ENCODE data around the gene STRA8.

STRA8 gene

DNA sequence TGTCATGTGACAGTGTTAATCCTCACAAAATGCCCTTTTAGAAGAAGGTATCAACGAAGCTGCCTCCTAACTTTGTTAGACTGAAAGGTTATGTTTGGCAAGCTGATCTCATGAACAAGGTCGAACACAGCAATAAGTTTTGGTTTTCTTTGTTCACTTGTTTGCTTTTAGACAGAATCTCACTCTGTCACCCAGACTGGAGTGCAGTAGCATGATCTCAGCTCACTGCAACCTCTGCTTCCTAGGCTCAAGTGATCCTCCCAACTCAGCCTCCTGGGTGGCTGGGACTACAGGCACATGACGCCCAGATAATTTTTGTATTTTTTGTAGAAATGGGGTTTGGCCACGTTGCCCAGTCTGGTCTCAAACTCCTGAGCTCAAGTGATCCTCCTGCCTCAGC lies 1.1 kb downstream of the STRA8 start:
- no peaks in the 10 kb centered on the region for H3K27me3 ChIP-seq (ENCODE audit: insufficient read depth, low read length, poor library complexity)
- H4K8ac ChIP-seq (ENCODE audit: low read depth, low read length) = no peak overlapping the region
- no peak overlapping the region for H2BK15ac ChIP-seq (replicated peaks; ENCODE audit: low read depth)
- no peaks in the 10 kb centered on the region for H3K4me1 ChIP-seq (ENCODE audit: control insufficient read depth, low read depth, low read length)
- H3K27ac ChIP-seq (ENCODE audit: low read depth, low read length) = no peak overlapping the region
- H2AK5ac ChIP-seq (ENCODE audit: low read length) = no peak overlapping the region
- no peak overlapping the region for H3K4me3 ChIP-seq (ENCODE audit: low read length)
- no peak overlapping the region for H4K5ac ChIP-seq (ENCODE audit: low read length)
- H3K9ac ChIP-seq (ENCODE audit: low read length) = no peak overlapping the region
- no CpG with 5 or more reads among the region's 4 CpGs for WGBS (ENCODE audit: extremely low coverage, insufficient coverage, low lambda C conversion rate)
- DNase-seq = no peak
- H3K4ac ChIP-seq (ENCODE audit: low read depth, low read length) = no peak overlapping the region
- H2BK120ac ChIP-seq (ENCODE audit: low read depth, low read length) = no peak overlapping the region
- H3K4me2 ChIP-seq (ENCODE audit: low read length) = no peak overlapping the region
- no peak overlapping the region for H3K56ac ChIP-seq (ENCODE audit: low read length)
- H3K23ac ChIP-seq (ENCODE audit: low read length) = no peak overlapping the region
- no peak overlapping the region for H3K18ac ChIP-seq (ENCODE audit: low read length)
- H3K79me1 ChIP-seq (ENCODE audit: low read length) = no peaks in the 10 kb centered on the region
- H3K36me3 ChIP-seq (ENCODE audit: control insufficient read depth, insufficient read depth, low read length) = no peaks in the 10 kb centered on the region
- no peak overlapping the region for H2BK5ac ChIP-seq (ENCODE audit: low read length)
- no peaks in the 10 kb centered on the region for H3K79me2 ChIP-seq (ENCODE audit: control insufficient read depth, insufficient read depth, low read length)

DNA sequence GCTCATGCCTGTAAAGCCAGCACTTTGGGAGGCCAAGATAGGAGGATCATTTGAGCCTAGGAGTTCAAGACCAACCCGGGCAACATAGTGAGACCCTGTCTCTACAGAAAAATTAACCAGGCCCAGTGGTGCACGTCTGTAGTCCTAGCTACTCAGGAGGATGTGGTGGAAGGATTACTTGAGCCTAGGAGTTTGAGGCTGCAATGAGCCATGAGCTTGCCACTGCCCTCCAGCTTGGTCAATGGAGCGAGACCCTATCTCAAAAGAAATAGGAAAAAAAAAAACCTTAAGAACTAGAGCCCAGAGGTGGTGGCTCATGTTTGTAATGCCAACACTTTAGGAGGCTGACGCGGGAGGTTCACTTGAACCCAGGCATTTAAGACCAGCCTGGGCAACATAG lies 2.2 kb downstream of the STRA8 start:
- no peak overlapping the region for H4K5ac ChIP-seq (ENCODE audit: low read length)
- no peak overlapping the region for H3K23ac ChIP-seq (ENCODE audit: low read length)
- no peaks in the 10 kb centered on the region for H3K4me1 ChIP-seq (ENCODE audit: control insufficient read depth, low read depth, low read length)
- no peak overlapping the region for H3K18ac ChIP-seq (ENCODE audit: low read length)
- no peak overlapping the region for H4K8ac ChIP-seq (ENCODE audit: low read depth, low read length)
- no peak overlapping the region for H3K4ac ChIP-seq (ENCODE audit: low read depth, low read length)
- no peaks in the 10 kb centered on the region for H3K36me3 ChIP-seq (ENCODE audit: control insufficient read depth, insufficient read depth, low read length)
- no peak for DNase-seq
- no peak overlapping the region for H3K4me2 ChIP-seq (ENCODE audit: low read length)
- H3K9ac ChIP-seq (ENCODE audit: low read length) = no peak overlapping the region
- H2BK5ac ChIP-seq (ENCODE audit: low read length) = no peak overlapping the region
- no peak overlapping the region for H2AK5ac ChIP-seq (ENCODE audit: low read length)
- H3K79me2 ChIP-seq (ENCODE audit: control insufficient read depth, insufficient read depth, low read length) = no peaks in the 10 kb centered on the region
- H3K56ac ChIP-seq (ENCODE audit: low read length) = no peak overlapping the region
- H3K79me1 ChIP-seq (ENCODE audit: low read length) = no peaks in the 10 kb centered on the region
- WGBS (ENCODE audit: extremely low coverage, insufficient coverage, low lambda C conversion rate) = no CpG with 5 or more reads among the region's 5 CpGs
- no peak overlapping the region for H3K27ac ChIP-seq (ENCODE audit: low read depth, low read length)
- H3K27me3 ChIP-seq (ENCODE audit: insufficient read depth, low read length, poor library complexity) = no peaks in the 10 kb centered on the region
- no peak overlapping the region for H2BK120ac ChIP-seq (ENCODE audit: low read depth, low read length)
- no peak overlapping the region for H3K4me3 ChIP-seq (ENCODE audit: low read length)
- H2BK15ac ChIP-seq (replicated peaks; ENCODE audit: low read depth) = no peak overlapping the region

GRCh38 chr7:135236727-135237126 lies 3.1 kb downstream of the STRA8 start:
- H3K4ac ChIP-seq (ENCODE audit: low read depth, low read length) = no peak overlapping the region
- no peak overlapping the region for H3K18ac ChIP-seq (ENCODE audit: low read length)
- no peaks in the 10 kb centered on the region for H3K27me3 ChIP-seq (ENCODE audit: insufficient read depth, low read length, poor library complexity)
- no peak overlapping the region for H4K5ac ChIP-seq (ENCODE audit: low read length)
- no peak overlapping the region for H2BK120ac ChIP-seq (ENCODE audit: low read depth, low read length)
- no peak overlapping the region for H3K23ac ChIP-seq (ENCODE audit: low read length)
- H4K8ac ChIP-seq (ENCODE audit: low read depth, low read length) = no peak overlapping the region
- no peaks in the 10 kb centered on the region for H3K4me1 ChIP-seq (ENCODE audit: control insufficient read depth, low read depth, low read length)
- H3K9ac ChIP-seq (ENCODE audit: low read length) = no peak overlapping the region
- no peak overlapping the region for H3K27ac ChIP-seq (ENCODE audit: low read depth, low read length)
- no peak for DNase-seq
- no peak overlapping the region for H2BK15ac ChIP-seq (replicated peaks; ENCODE audit: low read depth)
- no peaks in the 10 kb centered on the region for H3K79me2 ChIP-seq (ENCODE audit: control insufficient read depth, insufficient read depth, low read length)
- H3K36me3 ChIP-seq (ENCODE audit: control insufficient read depth, insufficient read depth, low read length) = no peaks in the 10 kb centered on the region
- no peak overlapping the region for H2BK5ac ChIP-seq (ENCODE audit: low read length)
- no peak overlapping the region for H3K4me3 ChIP-seq (ENCODE audit: low read length)
- no peak overlapping the region for H2AK5ac ChIP-seq (ENCODE audit: low read length)
- H3K56ac ChIP-seq (ENCODE audit: low read length) = no peak overlapping the region
- no peak overlapping the region for H3K4me2 ChIP-seq (ENCODE audit: low read length)
- H3K79me1 ChIP-seq (ENCODE audit: low read length) = no peaks in the 10 kb centered on the region
- WGBS (ENCODE audit: extremely low coverage, insufficient coverage, low lambda C conversion rate) = no CpG with 5 or more reads among the region's 2 CpGs

DNA sequence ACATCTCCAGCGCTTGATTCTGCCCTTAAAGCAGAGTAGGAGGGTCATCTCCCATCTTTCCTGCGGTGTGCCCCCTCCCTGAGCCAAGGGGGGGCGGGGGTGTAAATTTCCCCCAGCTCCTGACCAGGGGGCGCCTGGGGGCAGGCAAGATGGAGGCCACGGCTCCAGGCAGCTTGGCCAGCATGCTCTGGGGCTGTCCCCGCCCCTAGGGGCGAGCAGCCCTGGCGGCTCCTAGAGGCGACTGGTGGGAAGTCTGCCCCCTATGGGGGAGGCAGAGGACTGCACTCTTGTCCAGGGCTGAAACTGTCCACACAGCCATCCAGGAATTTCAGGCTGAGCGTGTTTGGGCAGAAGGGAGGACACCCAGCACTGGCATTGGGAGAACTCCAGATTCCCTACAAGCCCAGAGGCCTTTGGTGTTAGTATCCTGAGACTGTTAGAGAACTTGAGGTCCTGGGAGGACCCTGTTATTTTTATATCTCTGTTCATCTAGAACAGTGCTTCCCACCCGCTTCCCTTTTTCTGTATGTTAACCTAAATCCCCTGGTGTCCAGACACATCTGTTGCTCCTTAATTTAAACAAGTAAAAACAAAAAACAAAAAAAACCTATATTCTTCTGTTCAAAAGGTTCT lies 4.6 kb downstream of the STRA8 start:
- Histone ChIP-seq H3K79me2 (ENCODE audit: control insufficient read depth, insufficient read depth, low read length) (no peaks in the 10 kb centered on the region), H2BK5ac (ENCODE audit: low read length) (no peak overlapping the region), H4K8ac (ENCODE audit: low read depth, low read length) (no peak overlapping the region), H3K23ac (ENCODE audit: low read length) (no peak overlapping the region), H3K36me3 (ENCODE audit: control insufficient read depth, insufficient read depth, low read length) (no peaks in the 10 kb centered on the region), H3K27ac (ENCODE audit: low read depth, low read length) (no peak overlapping the region), H2AK5ac (ENCODE audit: low read length) (no peak overlapping the region), H3K79me1 (ENCODE audit: low read length) (no peaks in the 10 kb centered on the region), H2BK15ac (replicated peaks; ENCODE audit: low read depth) (no peak overlapping the region), H3K4me3 (ENCODE audit: low read length) (no peak overlapping the region), H4K5ac (ENCODE audit: low read length) (no peak overlapping the region), H3K4me2 (ENCODE audit: low read length) (no peak overlapping the region), H3K4ac (ENCODE audit: low read depth, low read length) (no peak overlapping the region), H3K9ac (ENCODE audit: low read length) (no peak overlapping the region), H3K4me1 (ENCODE audit: control insufficient read depth, low read depth, low read length) (no peaks in the 10 kb centered on the region), H3K18ac (ENCODE audit: low read length) (no peak overlapping the region), H3K56ac (ENCODE audit: low read length) (no peak overlapping the region), H3K27me3 (ENCODE audit: insufficient read depth, low read length, poor library complexity) (no peaks in the 10 kb centered on the region), H2BK120ac (ENCODE audit: low read depth, low read length) (no peak overlapping the region)
- WGBS (ENCODE audit: extremely low coverage, insufficient coverage, low lambda C conversion rate) = no CpG with 5 or more reads among the region's 11 CpGs
- peak; percentile 57 for DNase-seq

DNA sequence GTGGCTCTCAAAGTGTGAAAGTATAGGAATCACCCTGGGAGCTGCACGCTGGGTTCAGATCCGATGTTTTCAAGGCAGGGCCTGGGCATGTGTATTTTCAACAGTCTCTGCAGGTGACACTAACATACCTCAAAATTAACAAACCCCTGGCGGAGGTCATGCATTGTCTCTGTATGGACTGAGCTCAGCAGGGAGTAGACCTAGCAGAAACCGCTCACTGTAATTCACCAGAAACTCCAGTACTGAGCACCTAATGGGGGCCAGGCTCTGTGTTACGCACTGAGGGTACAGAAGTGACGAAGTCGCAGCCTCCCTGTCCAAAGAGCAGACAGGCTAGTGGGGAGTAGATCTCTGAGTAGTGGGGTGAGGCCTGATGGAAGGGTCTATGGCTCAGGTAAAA lies 5.6 kb downstream of the STRA8 start:
- H3K4me1 ChIP-seq (ENCODE audit: control insufficient read depth, low read depth, low read length) = no peaks in the 10 kb centered on the region
- DNase-seq = no peak
- no peak overlapping the region for H3K56ac ChIP-seq (ENCODE audit: low read length)
- no peak overlapping the region for H3K18ac ChIP-seq (ENCODE audit: low read length)
- no peak overlapping the region for H3K27ac ChIP-seq (ENCODE audit: low read depth, low read length)
- H2BK120ac ChIP-seq (ENCODE audit: low read depth, low read length) = no peak overlapping the region
- WGBS (ENCODE audit: extremely low coverage, insufficient coverage, low lambda C conversion rate) = no CpG with 5 or more reads among the region's 7 CpGs
- no peaks in the 10 kb centered on the region for H3K36me3 ChIP-seq (ENCODE audit: control insufficient read depth, insufficient read depth, low read length)
- H2BK15ac ChIP-seq (replicated peaks; ENCODE audit: low read depth) = no peak overlapping the region
- no peak overlapping the region for H2BK5ac ChIP-seq (ENCODE audit: low read length)
- H2AK5ac ChIP-seq (ENCODE audit: low read length) = no peak overlapping the region
- no peaks in the 10 kb centered on the region for H3K27me3 ChIP-seq (ENCODE audit: insufficient read depth, low read length, poor library complexity)
- no peak overlapping the region for H3K4ac ChIP-seq (ENCODE audit: low read depth, low read length)
- no peak overlapping the region for H3K9ac ChIP-seq (ENCODE audit: low read length)
- no peak overlapping the region for H3K4me3 ChIP-seq (ENCODE audit: low read length)
- H4K5ac ChIP-seq (ENCODE audit: low read length) = no peak overlapping the region
- H4K8ac ChIP-seq (ENCODE audit: low read depth, low read length) = no peak overlapping the region
- H3K23ac ChIP-seq (ENCODE audit: low read length) = no peak overlapping the region
- no peak overlapping the region for H3K4me2 ChIP-seq (ENCODE audit: low read length)
- H3K79me2 ChIP-seq (ENCODE audit: control insufficient read depth, insufficient read depth, low read length) = no peaks in the 10 kb centered on the region
- H3K79me1 ChIP-seq (ENCODE audit: low read length) = no peaks in the 10 kb centered on the region

DNA sequence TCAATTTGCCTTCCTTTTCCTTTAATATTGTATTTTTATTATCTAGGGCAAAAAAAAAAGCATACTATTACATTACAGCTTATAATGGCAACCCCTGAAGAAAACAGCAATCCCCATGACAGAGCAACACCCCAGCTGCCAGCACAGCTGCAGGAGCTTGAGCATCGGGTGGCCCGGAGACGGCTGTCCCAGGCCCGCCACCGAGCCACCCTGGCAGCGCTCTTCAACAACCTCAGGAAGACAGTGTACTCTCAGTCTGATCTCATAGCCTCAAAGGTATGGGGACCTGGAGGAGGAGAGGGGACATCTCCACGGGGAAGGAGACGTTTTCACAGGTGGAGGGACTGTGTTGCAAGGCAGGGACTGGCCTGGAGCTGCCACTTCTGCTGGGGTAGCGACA lies 6.8 kb downstream of the STRA8 start:
- Histone ChIP-seq H2BK5ac (ENCODE audit: low read length) (no peak overlapping the region), H4K8ac (ENCODE audit: low read depth, low read length) (no peak overlapping the region), H3K4me1 (ENCODE audit: control insufficient read depth, low read depth, low read length) (no peaks in the 10 kb centered on the region), H3K18ac (ENCODE audit: low read length) (no peak overlapping the region), H3K56ac (ENCODE audit: low read length) (no peak overlapping the region), H3K36me3 (ENCODE audit: control insufficient read depth, insufficient read depth, low read length) (no peaks in the 10 kb centered on the region), H3K9ac (ENCODE audit: low read length) (no peak overlapping the region), H3K79me2 (ENCODE audit: control insufficient read depth, insufficient read depth, low read length) (no peaks in the 10 kb centered on the region), H3K27me3 (ENCODE audit: insufficient read depth, low read length, poor library complexity) (no peaks in the 10 kb centered on the region), H2BK120ac (ENCODE audit: low read depth, low read length) (no peak overlapping the region), H3K23ac (ENCODE audit: low read length) (no peak overlapping the region), H3K4ac (ENCODE audit: low read depth, low read length) (no peak overlapping the region), H3K27ac (ENCODE audit: low read depth, low read length) (no peak overlapping the region), H3K79me1 (ENCODE audit: low read length) (no peaks in the 10 kb centered on the region), H3K4me3 (ENCODE audit: low read length) (no peak overlapping the region), H3K4me2 (ENCODE audit: low read length) (no peak overlapping the region), H4K5ac (ENCODE audit: low read length) (no peak overlapping the region), H2AK5ac (ENCODE audit: low read length) (no peak overlapping the region), H2BK15ac (replicated peaks; ENCODE audit: low read depth) (no peak overlapping the region)
- no CpG with 5 or more reads among the region's 9 CpGs for WGBS (ENCODE audit: extremely low coverage, insufficient coverage, low lambda C conversion rate)
- DNase-seq = no peak

Data from mesendoderm (in vitro differentiated cells).